Measurements from ENCODE around the gene CEP72.
A peak's percentile ranks its signal among the peaks of the same experiment; 100 is the strongest.
"Not testable (repeated sequence)": the region's sequence is repeated elsewhere in the genome, so short reads cannot be mapped to it uniquely, and the experiment has no call there.

The CEP72 gene

GRCh38 chr5:611731-612486, at the start of gene CEP72:
Gene CEP72 (plus strand): TSS chr5:612340. CDS start chr5:612362, 22 bp downstream.
- DNase-seq (peak; percentile 97), ATAC-seq (peak; percentile 91)

- ATAC-seq: no peak
- no peak for DNase-seq
Measured at GRCh38 chr5:565782-566440, 46.2 kb upstream of the CEP72 start.

GRCh38 chr5:566636-567309, 45.4 kb upstream of the CEP72 start:
- DNase-seq (no peak), ATAC-seq (no peak)

- DNase-seq: no peak
Measured at GRCh38 chr5:567664-568060, 44.5 kb upstream of the CEP72 start.

GRCh38 chr5:568061-568781, 43.9 kb upstream of the CEP72 start:
- DNase-seq (no peak), ATAC-seq (no peak)

More at GRCh38 chr5:567664-568060, 44.5 kb upstream of the CEP72 start:
- ATAC-seq: no peak

- ATAC-seq (no peak), DNase-seq (no peak)
Measured at GRCh38 chr5:568809-569208, 43.3 kb upstream of the CEP72 start.

- ATAC-seq (no peak), DNase-seq (no peak)
Measured at GRCh38 chr5:569358-569867, 42.7 kb upstream of the CEP72 start.

GRCh38 chr5:569868-570361, 42.2 kb upstream of the CEP72 start:
- DNase-seq (no peak), ATAC-seq (no peak)

GRCh38 chr5:570446-570845, 41.7 kb upstream of the CEP72 start:
- ATAC-seq (no peak), DNase-seq (no peak)

GRCh38 chr5:570886-571285, 41.3 kb upstream of the CEP72 start:
- DNase-seq (no peak), ATAC-seq (no peak)

GRCh38 chr5:571791-572190, 40.3 kb upstream of the CEP72 start:
- ATAC-seq (no peak), DNase-seq (no peak)

- no peak for DNase-seq
- ATAC-seq: no peak
Measured at GRCh38 chr5:572398-573019, 39.6 kb upstream of the CEP72 start.

GRCh38 chr5:573206-573605, 38.9 kb upstream of the CEP72 start:
- no peak for DNase-seq
- ATAC-seq: no peak

- ATAC-seq: no peak
- DNase-seq: no peak
Measured at GRCh38 chr5:573976-574375, 38.2 kb upstream of the CEP72 start.

- DNase-seq (no peak), ATAC-seq (no peak)
Measured at GRCh38 chr5:574906-575305, 37.2 kb upstream of the CEP72 start.

- ATAC-seq (no peak), DNase-seq (no peak)
Measured at GRCh38 chr5:575636-576035, 36.5 kb upstream of the CEP72 start.

- not testable (repeated sequence) for DNase-seq, ATAC-seq
Measured at GRCh38 chr5:577214-577613, 34.9 kb upstream of the CEP72 start.

- DNase-seq (no peak), ATAC-seq (no peak)
Measured at GRCh38 chr5:577800-578199, 34.3 kb upstream of the CEP72 start.

GRCh38 chr5:579211-579610, 32.9 kb upstream of the CEP72 start:
- DNase-seq (no peak), ATAC-seq (no peak)

- no peak for DNase-seq
Measured at GRCh38 chr5:579746-580366, 32.3 kb upstream of the CEP72 start.

GRCh38 chr5:580436-580835, 31.7 kb upstream of the CEP72 start:
- no peak for DNase-seq
- ATAC-seq: no peak

More at GRCh38 chr5:579746-580366, 32.3 kb upstream of the CEP72 start:
- ATAC-seq: peak; percentile 28
